A549 treated with AZD9567 at 1 μM for 4 hours (cell line): Measurements from ENCODE around the gene ZNF217. TPM values are rescaled to one million over a fixed set of nuclear protein-coding genes. Genes with fewer than 3 reads are reported as not detected.

ENCODE experiments used
- total RNA-seq: library from RNA; stranded (reverse); fragments of 200-300 nt; extraction: Qiagen RNA extraction; gene quantifications from 5 replicates; pipeline ENCODE4 v1.2.3, GENCODE V29; 2022; ENCODE audit not compliant: insufficient read depth

The ZNF217 gene
- 12.8 to 30.8 TPM (median 17.9 TPM) in 5 replicates for total RNA-seq

GRCh38 chr20:53593466-53594007 is at the start of gene ZNF217:
TSS of gene ZNF217 (minus strand) at chr20:53593839. CDS start at chr20:53582826, 11,013 bp downstream.

